ENCODE data around the gene CTNNBL1. TPM values are rescaled to one million over a fixed set of nuclear protein-coding genes. Genes with fewer than 3 reads are reported as not detected.

Gene CTNNBL1
- total RNA-seq, 2 experiments from 2014 or later, result 75.5 to 75.9 TPM

DNA sequence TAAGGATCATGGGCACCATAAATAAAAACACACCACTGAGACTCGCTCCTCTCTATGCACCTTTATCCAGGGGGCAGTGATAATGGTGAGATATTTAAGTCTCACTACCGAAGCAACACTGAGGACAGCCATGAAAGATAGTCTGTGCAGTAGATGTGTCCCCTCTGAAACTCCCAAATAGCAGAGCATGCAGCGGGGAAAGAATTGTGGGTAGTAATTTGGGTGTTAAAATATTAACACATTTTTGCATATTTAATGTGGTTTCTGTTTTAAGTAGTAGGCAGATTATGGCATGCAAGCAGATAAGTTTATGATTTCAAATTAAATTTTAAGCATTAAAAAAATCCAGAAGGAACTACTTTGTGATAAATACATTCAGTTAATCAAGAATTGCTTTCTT is 82.7 kb downstream of the CTNNBL1 start:
- ATAC-seq (no peak), DNase-seq (no peak)
- H3K4me3 Mint-ChIP-seq, result no peak overlapping the region
- H3K27me3 Mint-ChIP-seq (ENCODE audit: low read depth), result no peaks in the 10 kb centered on the region
- no peak overlapping the region for H3K27ac Mint-ChIP-seq
- peaks cover 33% of the 10 kb centered on the region for H3K36me3 Mint-ChIP-seq (ENCODE audit: low read depth)
- no peaks in the 10 kb centered on the region for H3K9me3 Mint-ChIP-seq (ENCODE audit: insufficient read depth)
- H3K4me1 Mint-ChIP-seq (ENCODE audit: low read depth), result peaks cover 8% of the 10 kb centered on the region
- ChIA-PET CTCF (no interaction called here), POLR2A (no interaction called here)

DNA sequence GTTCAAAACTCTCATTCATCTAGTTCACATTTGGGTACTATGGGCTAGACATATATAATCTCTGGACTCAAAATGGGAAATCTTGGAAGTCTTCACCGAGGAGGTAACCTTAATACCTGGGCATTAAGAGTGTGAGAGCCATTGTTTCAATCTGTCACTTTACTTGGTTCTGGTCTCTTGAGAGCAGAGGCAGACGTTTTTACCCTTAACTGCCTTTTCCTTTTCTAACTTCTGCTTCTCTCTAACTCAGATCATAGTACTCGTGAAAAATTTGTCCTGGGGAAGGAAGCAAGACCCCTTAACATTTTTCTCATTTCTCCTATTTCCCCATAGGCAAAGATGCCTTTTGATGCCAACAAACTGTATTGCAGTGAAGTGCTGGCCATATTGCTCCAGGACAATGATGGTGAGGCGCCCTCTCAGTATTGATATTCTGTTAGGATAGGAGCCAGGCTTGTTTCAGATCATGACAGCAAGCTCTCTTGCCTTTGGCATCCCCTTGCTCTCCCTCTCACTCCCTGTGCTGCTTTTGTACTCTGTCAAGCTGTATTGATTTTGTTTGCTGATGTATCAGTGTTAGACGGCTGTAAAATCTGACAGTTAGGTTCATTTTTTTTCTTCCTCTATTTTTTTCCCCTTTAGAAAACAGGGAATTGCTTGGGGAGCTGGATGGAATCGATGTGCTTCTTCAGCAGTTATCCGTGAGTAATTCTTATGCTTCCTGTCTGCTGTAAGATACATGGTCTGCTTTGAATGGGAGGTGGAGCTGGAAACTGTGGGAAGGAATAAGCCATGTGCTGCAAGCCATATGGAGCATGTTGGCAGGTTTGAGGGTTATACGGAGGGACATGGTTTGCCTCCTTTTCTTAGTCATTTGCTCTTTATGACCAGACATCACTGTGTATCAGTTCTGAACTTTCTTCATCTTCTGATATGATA is 83.5 kb downstream of the CTNNBL1 start:
- no peak for DNase-seq
- Mint-ChIP-seq H3K27me3 (ENCODE audit: low read depth) (no peaks in the 10 kb centered on the region), H3K4me1 (ENCODE audit: low read depth) (peaks cover 8% of the 10 kb centered on the region), H3K36me3 (ENCODE audit: low read depth) (peaks cover 34% of the 10 kb centered on the region), H3K9me3 (ENCODE audit: insufficient read depth) (no peaks in the 10 kb centered on the region), H3K27ac (no peak overlapping the region), H3K4me3 (no peak overlapping the region)
- ChIA-PET POLR2A (no interaction called here), CTCF (no interaction called here)
- no peak for ATAC-seq

DNA sequence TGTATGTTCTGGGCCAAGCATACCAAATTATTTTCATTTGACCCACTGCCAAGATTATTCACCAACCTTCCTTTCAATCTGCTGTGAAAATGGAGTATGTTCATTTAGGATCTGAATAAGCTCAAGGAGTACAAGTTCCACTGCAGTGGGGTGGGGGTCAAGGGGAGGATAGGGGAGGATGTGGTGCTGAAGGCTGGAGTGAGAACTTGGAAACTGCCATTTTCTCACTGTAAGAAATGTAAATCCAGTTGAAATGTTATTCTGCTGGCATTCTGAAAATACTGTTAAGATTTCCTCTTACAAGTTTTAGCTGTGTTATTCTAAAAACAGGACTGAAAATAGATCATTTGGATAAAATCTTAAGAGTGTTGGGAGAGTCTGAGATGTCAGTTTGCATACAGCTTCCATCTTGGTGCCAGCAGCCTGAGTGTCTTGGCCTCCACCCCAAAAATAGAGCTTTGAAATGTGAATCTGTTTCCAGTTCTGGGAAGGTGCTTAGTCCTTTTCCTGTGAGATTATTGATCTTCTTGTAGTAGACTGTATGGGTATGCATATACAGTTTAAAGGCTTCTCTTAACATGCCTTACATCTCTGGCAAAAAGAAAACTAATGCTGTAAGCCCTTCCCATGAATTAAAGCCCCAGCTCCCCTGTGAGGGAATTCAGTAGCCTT is 84.3 kb downstream of the CTNNBL1 start:
- ATAC-seq (no peak), DNase-seq (no peak)
- POLR2A ChIA-PET, result no interaction called here
- CTCF ChIA-PET, result no interaction called here
- H3K4me3 Mint-ChIP-seq, result no peak overlapping the region
- H3K4me1 Mint-ChIP-seq (ENCODE audit: low read depth), result peaks cover 8% of the 10 kb centered on the region
- no peaks in the 10 kb centered on the region for H3K27me3 Mint-ChIP-seq (ENCODE audit: low read depth)
- H3K9me3 Mint-ChIP-seq (ENCODE audit: insufficient read depth), result no peaks in the 10 kb centered on the region
- H3K27ac Mint-ChIP-seq, result no peak overlapping the region
- peaks cover 28% of the 10 kb centered on the region for H3K36me3 Mint-ChIP-seq (ENCODE audit: low read depth)

DNA sequence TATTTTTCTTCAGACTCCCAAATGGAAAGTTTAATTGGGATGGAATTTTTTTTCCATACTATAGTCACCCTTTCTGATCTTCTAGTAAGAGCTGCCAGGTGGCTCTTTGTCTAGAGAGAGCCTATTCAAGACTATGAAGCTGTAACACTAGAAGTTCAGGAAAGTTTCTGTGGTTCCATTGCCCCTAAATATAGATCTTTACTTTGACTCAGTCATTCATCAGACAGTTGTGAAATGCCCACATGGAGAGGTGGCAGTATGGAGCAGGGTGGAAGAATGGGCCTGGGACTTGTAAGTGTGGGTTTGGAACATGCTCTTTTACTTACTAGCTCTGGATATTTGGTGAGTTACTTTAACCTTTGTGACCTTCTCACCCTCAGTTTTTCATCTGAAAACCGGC is 87.8 kb downstream of the CTNNBL1 start:
- ATAC-seq, result no peak
- H3K27me3 Mint-ChIP-seq (ENCODE audit: low read depth), result no peaks in the 10 kb centered on the region
- H3K4me3 Mint-ChIP-seq, result no peak overlapping the region
- POLR2A ChIA-PET, result interaction anchor here (0.5 to 0.6 kb wide), 2 partner anchors 148 to 227 kb away, joined by 3 read pairs; no protein-coding TSS in a partner anchor
- H3K27ac Mint-ChIP-seq, result no peak overlapping the region
- no peaks in the 10 kb centered on the region for H3K4me1 Mint-ChIP-seq (ENCODE audit: low read depth)
- H3K9me3 Mint-ChIP-seq (ENCODE audit: insufficient read depth), result no peaks in the 10 kb centered on the region
- CTCF ChIA-PET, result interaction anchor here (0.7 to 0.8 kb wide), 2 partner anchors 151 to 292 kb away, joined by 3 read pairs; no protein-coding TSS in a partner anchor
- H3K36me3 Mint-ChIP-seq (ENCODE audit: low read depth), result peaks cover 29% of the 10 kb centered on the region
- DNase-seq, result no peak

DNA sequence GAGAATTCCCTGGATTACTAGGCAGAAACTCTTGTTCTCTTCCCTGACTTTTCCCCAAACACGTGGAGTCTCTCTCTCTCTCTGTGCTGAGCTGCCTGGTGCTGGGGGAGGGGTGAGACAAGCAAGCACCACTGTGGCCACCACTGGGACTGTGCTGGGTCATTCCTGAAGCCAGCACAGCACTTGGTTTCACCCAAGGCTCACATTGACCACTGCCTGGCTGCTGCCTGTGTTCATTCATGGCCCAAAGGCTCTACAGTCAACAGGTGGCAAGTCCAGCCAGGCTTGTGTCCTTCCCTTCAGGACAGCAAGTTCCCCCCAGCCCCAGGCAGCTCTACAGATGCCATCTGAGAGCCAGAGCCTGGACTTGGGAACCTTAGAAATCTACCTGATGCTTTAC is 92.2 kb downstream of the CTNNBL1 start:
- no peak overlapping the region for H3K27ac Mint-ChIP-seq
- H3K9me3 Mint-ChIP-seq (ENCODE audit: insufficient read depth), result no peaks in the 10 kb centered on the region
- ATAC-seq (no peak), DNase-seq (no peak)
- POLR2A ChIA-PET, result no interaction called here
- H3K4me3 Mint-ChIP-seq, result no peak overlapping the region
- H3K4me1 Mint-ChIP-seq (ENCODE audit: low read depth), result no peaks in the 10 kb centered on the region
- CTCF ChIA-PET, result no interaction called here
- H3K27me3 Mint-ChIP-seq (ENCODE audit: low read depth), result no peaks in the 10 kb centered on the region
- peaks cover 49% of the 10 kb centered on the region for H3K36me3 Mint-ChIP-seq (ENCODE audit: low read depth)

DNA sequence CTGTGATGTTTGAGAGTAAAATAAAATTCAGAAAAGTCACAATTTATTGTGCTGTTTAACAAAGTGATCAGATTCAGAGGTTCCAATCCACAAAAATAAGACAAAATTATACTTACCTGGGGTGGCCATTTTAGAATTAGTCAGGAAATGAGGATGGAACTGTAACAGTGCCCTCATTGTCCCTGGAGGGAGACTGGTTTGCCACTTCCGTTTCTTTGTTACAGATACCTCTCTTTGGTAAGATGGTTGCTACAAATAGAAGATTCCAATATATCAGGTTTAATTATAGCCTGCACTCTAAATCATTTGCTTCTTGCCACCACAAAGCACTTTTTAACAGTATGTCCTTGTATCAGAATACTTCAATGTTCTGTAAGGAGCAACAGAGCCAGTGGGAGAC is 95.6 kb downstream of the CTNNBL1 start:
- Mint-ChIP-seq H3K36me3 (ENCODE audit: low read depth) (peaks cover 48% of the 10 kb centered on the region), H3K9me3 (ENCODE audit: insufficient read depth) (peaks cover 8% of the 10 kb centered on the region), H3K4me1 (ENCODE audit: low read depth) (no peaks in the 10 kb centered on the region), H3K27ac (no peak overlapping the region), H3K4me3 (no peak overlapping the region), H3K27me3 (ENCODE audit: low read depth) (no peaks in the 10 kb centered on the region)
- ChIA-PET CTCF (no interaction called here), POLR2A (no interaction called here)
- DNase-seq, result no peak
- no peak for ATAC-seq

DNA sequence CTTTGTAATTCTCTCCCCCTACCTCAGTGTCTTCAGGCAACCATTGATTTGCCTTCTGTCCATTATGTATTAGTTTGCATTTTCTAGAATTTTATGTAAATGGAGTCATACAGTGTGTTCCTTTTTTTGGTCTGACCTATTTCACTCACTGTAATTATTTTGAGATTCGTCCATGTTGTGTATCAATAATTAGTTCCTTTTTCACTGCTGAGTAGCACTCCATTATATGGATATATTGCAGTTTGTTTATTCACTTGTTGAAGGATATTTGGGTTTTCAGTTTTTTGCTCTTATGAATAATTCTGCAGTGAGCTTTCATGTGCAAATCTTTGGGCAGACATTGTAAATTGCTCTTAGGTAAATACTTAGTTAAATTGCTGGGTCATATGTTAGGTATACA is 97.1 kb downstream of the CTNNBL1 start:
- ChIA-PET POLR2A (no interaction called here), CTCF (no interaction called here)
- H3K27ac Mint-ChIP-seq, result no peak overlapping the region

DNA sequence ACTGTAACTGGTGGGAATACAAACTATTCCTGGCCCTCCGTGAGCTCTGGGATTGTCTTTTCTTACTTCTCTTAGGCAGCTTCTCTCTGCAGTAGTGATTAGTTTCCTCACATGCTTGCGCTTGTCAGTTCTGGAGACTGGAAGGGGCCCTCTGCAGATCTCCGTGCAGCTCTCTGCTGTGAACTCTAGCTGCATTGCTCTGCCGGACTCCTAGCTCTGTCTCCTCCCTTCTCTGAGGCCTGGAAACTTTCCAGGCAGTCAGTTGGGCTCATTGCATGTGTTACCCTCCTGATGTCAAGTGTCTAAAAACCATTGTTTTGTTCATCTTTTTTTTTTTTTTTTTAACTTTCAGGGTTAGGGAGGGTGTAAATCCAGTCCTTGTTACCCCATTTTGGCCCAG is 102.3 kb downstream of the CTNNBL1 start:
- ChIA-PET POLR2A (no interaction called here), CTCF (no interaction called here)
- ATAC-seq (no peak), DNase-seq (no peak)
- Mint-ChIP-seq H3K9me3 (ENCODE audit: insufficient read depth) (peaks cover 8% of the 10 kb centered on the region), H3K4me1 (ENCODE audit: low read depth) (no peaks in the 10 kb centered on the region), H3K27ac (no peak overlapping the region), H3K36me3 (ENCODE audit: low read depth) (peaks cover 26% of the 10 kb centered on the region), H3K4me3 (no peak overlapping the region), H3K27me3 (ENCODE audit: low read depth) (no peaks in the 10 kb centered on the region)

More for the DNA sequence above, 97.1 kb downstream of the CTNNBL1 start:
- H3K27me3 Mint-ChIP-seq (ENCODE audit: low read depth), result no peaks in the 10 kb centered on the region
- DNase-seq (no peak), ATAC-seq (no peak)
- H3K4me1 Mint-ChIP-seq (ENCODE audit: low read depth), result no peaks in the 10 kb centered on the region
- no peak overlapping the region for H3K4me3 Mint-ChIP-seq
- H3K9me3 Mint-ChIP-seq (ENCODE audit: insufficient read depth), result peaks cover 8% of the 10 kb centered on the region
- H3K36me3 Mint-ChIP-seq (ENCODE audit: low read depth), result peaks cover 49% of the 10 kb centered on the region

DNA sequence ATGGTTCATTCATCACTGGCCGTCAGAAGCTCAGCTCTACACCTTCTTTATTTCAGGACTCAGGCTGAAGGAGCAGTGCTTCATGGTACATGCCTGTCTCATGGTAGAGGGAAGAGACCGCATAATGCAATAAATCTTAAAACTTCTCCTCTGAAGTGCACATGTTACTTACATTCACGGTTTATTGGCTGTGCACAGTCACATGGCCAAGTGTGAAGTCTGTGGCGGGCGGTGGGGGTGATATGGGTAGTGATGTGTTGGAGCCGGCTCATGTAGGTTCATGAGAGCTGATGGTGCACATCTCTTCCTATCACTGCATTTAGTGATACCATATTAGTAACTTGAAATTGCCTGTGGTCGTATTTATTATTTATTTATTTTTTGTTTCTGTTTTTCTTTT is 102.9 kb downstream of the CTNNBL1 start:
- POLR2A ChIA-PET, result no interaction called here
- Mint-ChIP-seq H3K27ac (no peak overlapping the region), H3K4me1 (ENCODE audit: low read depth) (no peaks in the 10 kb centered on the region), H3K36me3 (ENCODE audit: low read depth) (peaks cover 23% of the 10 kb centered on the region), H3K27me3 (ENCODE audit: low read depth) (no peaks in the 10 kb centered on the region), H3K4me3 (no peak overlapping the region), H3K9me3 (ENCODE audit: insufficient read depth) (peaks cover 7% of the 10 kb centered on the region)
- ATAC-seq (no peak), DNase-seq (no peak)
- CTCF ChIA-PET, result no interaction called here

DNA sequence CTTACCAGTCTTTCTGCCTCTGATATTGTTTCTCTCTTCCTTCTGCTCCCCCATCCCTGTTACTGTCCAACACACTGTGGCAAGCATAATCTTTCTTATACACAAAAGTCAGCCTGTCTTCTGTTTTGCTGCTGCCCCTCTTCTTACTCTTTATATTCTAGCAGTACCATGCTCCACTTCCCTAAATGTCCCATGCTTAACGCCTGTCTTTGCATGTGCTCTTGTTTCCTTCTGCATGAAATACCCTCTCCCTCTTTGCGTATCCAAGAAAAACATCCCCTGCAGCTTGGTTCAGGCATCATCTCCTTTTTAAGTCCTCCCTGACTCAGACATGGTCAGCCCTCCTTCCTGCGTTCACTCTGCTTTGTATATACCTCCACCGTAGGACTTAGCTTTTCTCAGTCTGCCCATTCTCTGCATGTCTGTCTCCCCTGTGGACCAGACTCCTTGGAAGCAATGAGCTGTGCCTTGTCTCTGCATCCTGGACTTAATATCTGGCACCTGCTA is 103.9 kb downstream of the CTNNBL1 start:
- H3K9me3 Mint-ChIP-seq (ENCODE audit: insufficient read depth), result no peaks in the 10 kb centered on the region
- CTCF ChIA-PET, result no interaction called here
- H3K4me1 Mint-ChIP-seq (ENCODE audit: low read depth), result no peaks in the 10 kb centered on the region
- ATAC-seq (no peak), DNase-seq (no peak)
- POLR2A ChIA-PET, result interaction anchor here (0.6 kb wide), 1 partner anchor 1785 kb away, joined by 4 read pairs; no protein-coding TSS in a partner anchor
- peaks cover 15% of the 10 kb centered on the region for H3K36me3 Mint-ChIP-seq (ENCODE audit: low read depth)
- no peak overlapping the region for H3K27ac Mint-ChIP-seq
- no peaks in the 10 kb centered on the region for H3K27me3 Mint-ChIP-seq (ENCODE audit: low read depth)
- H3K4me3 Mint-ChIP-seq, result no peak overlapping the region

DNA sequence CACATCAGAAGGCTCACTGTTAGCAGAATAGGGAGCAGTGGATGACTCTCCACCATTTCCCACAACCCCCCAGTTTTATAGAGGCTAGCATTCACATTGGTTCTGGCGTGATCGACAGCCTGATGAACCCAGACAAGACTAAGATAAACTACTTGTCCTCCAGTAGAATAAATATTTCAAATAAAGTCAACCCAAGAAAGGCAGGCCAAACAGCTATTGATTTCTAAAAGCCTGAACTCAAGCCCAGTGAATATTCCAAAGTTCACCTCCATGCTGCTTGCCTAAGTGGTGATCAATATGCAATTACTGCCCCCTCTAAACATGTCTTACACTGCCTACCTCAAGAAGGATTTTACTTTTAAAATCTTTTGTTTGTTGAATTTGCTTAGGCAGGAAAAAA is 104.5 kb downstream of the CTNNBL1 start:
- Mint-ChIP-seq H3K27me3 (ENCODE audit: low read depth) (no peaks in the 10 kb centered on the region), H3K9me3 (ENCODE audit: insufficient read depth) (no peaks in the 10 kb centered on the region), H3K4me1 (ENCODE audit: low read depth) (no peaks in the 10 kb centered on the region), H3K4me3 (no peak overlapping the region), H3K27ac (no peak overlapping the region), H3K36me3 (ENCODE audit: low read depth) (peaks cover 17% of the 10 kb centered on the region)
- DNase-seq, result no peak
- ATAC-seq, result no peak
- CTCF ChIA-PET, result no interaction called here
- POLR2A ChIA-PET, result interaction anchor here (0.6 kb wide), 1 partner anchor 1785 kb away, joined by 4 read pairs; no protein-coding TSS in a partner anchor

DNA sequence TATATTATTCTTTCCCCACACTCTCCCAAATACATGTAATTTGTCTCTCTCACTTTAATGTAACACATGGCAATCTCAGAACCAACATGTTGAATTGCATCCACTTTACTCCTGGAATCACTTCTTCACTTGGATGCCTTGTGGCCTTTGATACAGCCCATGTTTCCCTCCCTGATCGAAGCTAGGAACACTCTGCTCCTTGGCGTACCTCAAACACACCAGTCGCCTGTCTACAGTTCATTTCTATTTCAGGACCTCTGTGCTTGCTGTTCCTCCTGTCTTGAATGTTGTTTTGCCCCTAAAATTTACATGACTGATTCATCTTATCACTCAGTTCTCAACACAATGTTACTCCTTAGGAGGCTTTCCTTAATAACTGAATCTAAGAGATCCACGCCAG is 106.8 kb downstream of the CTNNBL1 start:
- CTCF ChIA-PET, result no interaction called here
- peaks cover 14% of the 10 kb centered on the region for H3K36me3 Mint-ChIP-seq (ENCODE audit: low read depth)
- ATAC-seq (no peak), DNase-seq (no peak)
- POLR2A ChIA-PET, result no interaction called here
- H3K9me3 Mint-ChIP-seq (ENCODE audit: insufficient read depth), result no peaks in the 10 kb centered on the region
- H3K4me3 Mint-ChIP-seq, result no peak overlapping the region
- no peaks in the 10 kb centered on the region for H3K27me3 Mint-ChIP-seq (ENCODE audit: low read depth)
- no peak overlapping the region for H3K27ac Mint-ChIP-seq
- H3K4me1 Mint-ChIP-seq (ENCODE audit: low read depth), result peaks cover 7% of the 10 kb centered on the region

All from activated CD8-positive, alpha-beta T cell treated with anti-CD3 and anti-CD28 coated beads, Interleukin-2, amount 10 ng/mL, durations not matched to agents 7 days and 5 days (primary cell).